HG03139 (cell line): ENCODE measurements around the gene GRP.
"Not testable (repeated sequence)": the region's sequence is repeated elsewhere in the genome, so short reads cannot be mapped to it uniquely, and the experiment has no call there.

Source experiments
- ATAC-seq: cut with Tn5 transposase; IDR thresholded peaks from one replicate; pipeline ENCODE4 v1.9.1; 2021; ENCODE audit not compliant: unreplicated experiment

Gene GRP

DNA sequence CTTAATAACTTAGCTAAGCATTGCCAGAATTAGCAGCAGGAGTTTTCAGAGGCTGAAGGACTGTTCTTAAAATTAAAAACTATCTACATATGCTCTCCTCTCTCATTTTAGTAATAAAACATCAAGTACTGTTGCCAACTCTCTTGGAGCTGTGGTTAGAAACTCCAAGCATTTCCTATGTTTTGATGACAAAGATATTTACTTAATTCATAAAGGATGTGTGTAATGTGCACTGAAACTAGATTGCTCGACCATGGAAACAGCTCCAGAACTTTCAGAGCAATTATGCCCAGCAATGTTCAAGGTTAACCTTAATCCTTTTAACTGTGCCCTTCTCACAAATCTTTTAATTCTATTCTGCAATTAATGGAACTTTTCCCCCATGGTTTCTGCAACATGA is 8.4 kb downstream of the GRP start:
- no peak for ATAC-seq

DNA sequence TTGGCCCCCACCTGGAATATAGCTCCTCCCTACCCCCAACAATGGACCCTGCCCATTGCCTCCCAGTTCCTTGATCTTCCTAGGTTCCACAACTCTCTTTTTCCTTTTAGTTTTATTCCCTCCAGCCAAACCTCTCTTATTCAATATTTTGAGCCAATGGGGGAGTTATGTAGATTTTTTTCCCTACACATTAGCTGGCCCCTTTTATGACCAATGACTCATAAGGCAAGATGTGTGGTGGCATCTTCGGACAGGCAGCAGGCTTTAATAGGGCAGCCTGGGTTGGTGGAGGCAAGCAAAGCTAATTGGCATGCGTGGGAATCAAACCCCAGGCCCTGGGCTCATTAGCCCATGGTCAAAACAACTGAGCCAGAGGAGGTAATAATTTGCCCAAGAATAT is 9.2 kb downstream of the GRP start:
- ATAC-seq, result no peak

DNA sequence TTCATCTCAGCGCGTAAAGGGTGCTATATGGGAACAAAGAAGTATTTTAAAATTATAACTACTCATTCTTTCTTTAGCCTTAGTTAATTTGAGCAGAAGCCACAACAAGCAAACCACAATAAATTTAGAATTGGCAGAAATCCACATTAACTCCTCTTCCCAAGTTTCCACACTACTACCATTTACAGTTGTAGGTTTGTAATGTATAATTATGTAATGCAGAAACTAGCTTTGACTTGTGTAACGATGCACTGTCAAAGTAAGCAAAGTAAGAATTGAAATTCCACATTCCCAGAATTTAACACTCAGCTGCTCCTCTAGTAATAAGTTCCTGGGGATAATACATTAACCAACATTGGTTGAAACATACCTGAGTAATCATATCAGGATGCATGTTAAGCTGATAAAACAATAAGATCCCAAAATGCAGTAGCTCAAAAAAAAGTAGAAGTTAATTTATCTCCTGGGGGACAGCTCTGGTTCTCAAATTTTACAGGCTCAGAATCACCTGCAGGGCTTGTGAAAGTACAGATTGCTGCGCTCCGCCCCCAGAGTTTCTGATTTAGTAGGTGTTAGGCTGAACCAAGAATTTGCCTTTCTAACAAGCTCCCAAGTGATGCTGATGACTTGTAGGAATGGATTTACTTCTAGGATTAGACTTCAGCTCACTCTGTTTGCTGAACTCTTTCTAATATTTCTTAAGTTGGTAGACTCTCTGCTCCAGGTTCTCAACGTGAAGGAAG is 9.9 kb downstream of the GRP start:
- ATAC-seq, result no peak

DNA sequence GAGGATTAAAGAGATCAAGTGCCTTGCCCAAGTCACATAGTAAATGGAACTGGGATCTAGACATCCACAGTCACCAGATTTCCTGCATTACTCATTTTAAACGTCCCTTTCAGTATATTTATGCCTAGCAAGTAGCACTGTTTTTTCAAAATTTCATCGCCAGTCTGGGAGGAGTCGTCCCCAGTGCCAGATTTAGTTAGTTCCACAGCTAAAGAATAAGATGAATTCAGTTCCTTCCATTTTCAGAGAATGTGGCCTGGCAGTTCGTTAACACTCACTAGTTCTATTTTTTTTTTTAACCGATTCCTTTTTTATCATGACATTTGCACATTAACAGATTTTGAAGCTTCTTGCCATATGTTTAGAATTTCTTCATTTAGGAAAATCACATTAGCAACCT is 11.2 kb downstream of the GRP start:
- ATAC-seq, result no peak

DNA sequence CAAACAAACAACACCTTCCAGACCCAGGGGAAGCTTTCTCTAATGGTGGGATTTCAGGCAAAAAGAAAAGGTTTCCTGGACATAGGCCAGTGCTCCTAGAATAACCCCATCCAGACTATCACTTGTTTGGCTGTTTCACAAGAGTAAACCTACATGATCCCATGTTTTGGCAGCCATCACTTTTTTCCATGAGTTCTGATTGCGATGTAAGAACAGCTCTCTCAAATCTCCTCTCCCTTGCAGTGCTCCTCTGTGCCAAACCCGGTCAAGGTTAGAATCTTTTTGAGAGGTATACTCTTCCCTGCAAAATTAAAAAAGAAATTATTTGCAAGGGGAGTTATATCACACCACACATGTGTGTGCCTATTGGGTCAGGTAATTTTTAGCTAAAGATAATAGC is 11.9 kb downstream of the GRP start:
- ATAC-seq, result no peak

DNA sequence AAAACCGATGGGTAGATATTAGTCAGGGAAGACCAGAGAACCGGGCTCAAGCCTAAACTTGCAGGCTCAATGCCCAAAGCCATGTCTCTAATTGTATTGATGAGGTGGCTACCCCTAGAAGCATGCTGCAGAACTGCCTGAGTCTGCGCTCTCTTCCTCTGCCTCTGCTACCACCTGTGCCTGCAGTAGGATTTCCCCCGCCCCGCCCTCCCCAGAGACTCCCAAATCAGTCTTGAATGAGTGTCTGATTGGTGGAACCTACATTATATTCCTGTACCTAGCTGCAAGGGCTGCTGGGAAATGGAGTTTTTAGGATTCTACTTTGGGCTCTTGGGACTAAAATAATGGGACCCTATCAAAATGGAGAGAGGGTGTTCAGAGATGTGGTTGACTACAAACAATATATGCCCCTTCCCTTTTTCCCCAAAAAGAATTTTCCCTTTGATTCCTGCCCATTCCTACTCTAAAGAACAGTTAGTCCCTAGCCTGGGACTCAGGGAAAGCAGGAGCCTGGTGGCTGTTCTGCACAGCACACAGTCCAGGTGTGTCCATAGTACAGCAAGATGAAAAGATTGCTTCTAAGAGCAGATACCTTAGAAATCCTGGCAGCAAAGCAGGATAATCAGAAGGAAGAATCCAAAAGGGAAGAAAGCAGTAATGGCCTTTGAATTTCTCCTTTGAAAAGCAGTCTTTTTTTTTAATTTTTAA is 12.5 kb downstream of the GRP start:
- no peak for ATAC-seq

DNA sequence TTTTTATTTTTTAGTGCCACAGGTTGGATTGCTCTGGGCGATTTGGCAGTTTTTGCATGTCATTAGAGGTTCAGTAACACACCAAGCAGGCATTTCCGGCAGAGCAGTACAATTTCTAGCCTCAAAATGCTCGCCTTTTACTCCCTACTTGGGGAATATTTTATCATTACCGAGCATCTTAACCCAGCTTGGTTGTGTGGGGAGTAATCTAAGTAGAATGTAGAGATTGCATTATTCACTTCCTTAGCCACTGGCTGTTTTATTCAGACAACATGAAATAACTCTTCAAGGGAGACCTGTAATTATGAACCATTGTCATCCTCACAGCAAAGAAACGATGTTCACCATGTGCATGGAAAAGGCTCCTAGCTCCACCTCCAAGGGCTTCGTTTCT is 13.1 kb downstream of the GRP start:
- ATAC-seq, result no peak

DNA sequence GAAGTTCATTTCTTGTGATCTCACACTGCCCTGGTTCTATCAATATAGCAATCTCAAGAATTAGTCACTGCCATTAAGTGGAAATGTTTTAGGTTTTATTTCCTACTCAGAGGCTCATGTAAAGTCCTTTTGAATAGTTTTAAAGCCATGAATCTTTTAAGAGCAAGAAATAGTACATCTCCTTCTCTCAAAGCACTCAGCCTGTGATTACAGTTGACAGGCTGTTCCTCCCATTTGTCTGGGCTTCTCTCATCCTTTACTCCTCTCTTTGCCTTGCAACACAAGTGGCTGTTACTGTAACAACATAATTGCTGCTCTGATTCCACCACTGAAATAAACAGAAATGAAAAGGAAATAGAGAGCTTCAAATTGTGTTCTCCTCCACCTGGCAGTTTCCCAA is 18.4 kb downstream of the GRP start:
- ATAC-seq, result no peak

DNA sequence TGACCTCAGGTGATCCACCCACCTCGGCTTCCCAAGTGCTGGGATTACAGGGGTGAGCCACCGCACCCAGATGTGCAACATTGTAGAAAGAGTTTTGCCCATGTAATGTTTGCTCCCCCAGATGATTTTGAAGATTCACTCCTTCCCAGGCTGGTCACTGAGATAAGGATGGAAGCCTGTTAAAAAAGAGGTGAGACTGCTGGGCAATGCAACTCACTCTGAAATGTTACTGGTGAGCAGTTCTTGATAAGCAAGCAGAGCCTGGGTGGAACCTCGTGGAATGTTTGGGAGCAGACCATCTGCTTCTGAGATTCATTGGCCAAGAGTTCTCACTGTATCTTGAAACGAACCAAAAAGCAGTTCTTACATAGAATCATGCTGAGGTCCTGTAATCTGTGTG is 19.7 kb downstream of the GRP start:
- ATAC-seq, result no peak

DNA sequence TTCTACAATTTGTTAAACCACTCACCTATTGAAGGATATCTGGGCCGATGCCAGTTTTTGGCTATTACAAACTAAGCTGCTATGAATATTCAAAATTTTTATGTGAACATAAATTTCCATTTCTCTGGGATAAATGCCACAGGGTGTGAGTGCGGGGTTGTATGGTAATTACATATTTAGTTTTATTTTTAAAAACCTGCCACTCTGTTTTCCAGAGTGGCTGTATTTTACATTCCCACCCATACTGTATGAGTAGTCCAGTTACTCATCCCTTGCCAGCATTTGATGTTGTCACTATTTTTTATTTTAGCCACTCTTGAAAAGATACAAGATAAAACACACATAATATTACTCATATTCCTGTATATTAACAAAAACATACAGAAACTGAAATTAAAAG is 22.9 kb downstream of the GRP start:
- ATAC-seq, result no peak

DNA sequence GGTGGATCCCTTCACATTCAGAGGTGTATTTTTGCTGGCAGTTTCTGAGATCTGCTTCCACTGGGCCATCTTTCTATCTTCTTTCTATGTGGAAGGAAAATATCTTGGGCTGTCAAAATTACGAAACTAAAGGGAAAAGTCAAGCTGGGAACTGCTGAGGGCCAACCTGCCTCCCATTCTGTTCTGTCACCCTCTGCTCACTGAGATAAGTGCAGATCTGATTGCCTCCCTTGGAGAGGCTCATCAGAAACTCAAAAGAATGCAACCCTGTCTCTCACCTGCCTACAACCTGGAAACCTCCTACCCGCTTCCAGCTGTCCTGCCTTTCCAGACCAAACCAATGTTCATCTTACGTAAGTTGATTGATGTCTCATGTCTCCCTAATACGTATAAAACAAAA is 26.8 kb downstream of the GRP start:
- no peak for ATAC-seq

DNA sequence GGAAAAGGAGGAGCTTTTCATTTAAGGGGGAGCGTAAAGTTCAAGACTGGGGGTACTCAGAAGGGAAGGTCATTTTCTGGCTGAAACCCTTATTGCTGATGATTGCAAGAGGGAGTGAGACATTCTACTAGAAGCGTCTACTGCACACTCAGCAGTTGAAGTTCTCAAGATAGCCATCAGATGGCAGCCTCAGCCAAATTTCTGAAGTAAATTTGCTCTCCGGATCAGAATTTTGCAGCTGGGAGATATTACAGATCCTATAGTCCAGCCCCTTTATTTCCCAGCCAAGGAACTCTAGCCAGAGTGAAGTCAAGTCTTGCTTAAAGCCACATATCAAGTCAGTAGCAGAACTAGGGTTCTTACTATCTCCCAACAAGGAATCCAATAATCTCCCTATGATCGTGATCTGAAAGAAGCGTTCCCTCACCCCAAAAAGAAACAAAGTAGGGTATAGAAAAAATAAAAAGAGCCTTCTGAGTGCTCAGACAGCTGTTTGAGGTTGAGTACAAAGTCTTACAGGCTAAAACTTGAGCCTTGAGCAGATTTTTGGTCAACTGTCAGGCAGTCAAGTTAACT is 29.3 kb downstream of the GRP start:
- no peak for ATAC-seq

DNA sequence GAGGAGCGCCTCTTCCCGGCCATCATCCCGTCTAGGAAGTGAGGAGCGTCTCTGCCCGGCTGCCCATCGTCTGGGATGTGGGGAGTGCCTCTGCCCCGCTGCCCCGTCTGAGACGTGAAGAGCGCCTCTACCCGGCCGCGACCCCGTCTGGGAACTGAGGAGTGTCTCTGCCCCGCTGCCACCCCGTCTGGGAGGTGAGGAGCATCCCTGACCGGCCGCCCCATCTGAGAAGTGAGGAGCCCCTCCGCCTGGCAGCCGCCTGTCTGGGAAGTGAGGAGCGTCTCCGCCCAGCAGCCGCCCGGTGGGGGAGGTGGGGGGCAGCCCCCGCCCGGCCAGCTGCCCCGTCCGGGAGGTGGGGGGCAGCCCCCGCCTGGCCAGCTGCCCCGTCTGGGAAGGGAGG is 35.5 kb downstream of the GRP start:
- ATAC-seq, result not testable (repeated sequence)

DNA sequence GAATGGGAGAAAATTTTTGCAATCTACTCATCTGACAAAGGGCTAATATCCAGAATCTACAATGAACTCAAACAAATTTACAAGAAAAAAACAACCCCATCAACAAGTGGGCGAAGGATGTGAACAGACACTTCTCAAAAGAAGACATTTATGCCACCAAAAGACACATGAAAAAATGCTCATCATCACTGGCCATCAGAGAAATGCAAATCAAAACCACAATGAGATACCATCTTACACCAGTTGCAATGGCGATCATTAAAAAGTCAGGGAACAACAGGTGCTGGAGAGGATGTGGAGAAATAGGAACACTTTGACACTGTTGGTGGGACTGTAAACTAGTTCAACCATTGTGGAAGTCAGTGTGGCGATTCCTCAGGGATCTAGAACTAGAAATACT is 41.9 kb downstream of the GRP start:
- not testable (repeated sequence) for ATAC-seq

DNA sequence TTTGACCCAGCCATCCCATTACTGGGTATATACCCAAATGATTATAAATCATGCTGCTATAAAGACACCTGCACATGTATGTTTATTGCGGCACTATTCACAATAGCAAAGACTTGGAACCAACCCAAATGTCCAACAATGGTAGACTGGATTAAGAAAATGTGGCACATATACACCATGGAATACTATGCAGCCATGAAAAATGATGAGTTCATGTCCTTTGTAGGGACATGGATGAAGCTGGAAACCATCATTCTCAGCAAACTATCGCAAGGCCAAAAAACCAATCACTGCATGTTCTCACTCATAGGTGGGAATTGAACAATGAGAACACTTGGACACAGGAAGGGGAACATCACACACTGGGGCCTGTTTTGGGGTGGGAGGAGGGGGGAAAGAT is 42.3 kb downstream of the GRP start:
- not testable (repeated sequence) for ATAC-seq

DNA sequence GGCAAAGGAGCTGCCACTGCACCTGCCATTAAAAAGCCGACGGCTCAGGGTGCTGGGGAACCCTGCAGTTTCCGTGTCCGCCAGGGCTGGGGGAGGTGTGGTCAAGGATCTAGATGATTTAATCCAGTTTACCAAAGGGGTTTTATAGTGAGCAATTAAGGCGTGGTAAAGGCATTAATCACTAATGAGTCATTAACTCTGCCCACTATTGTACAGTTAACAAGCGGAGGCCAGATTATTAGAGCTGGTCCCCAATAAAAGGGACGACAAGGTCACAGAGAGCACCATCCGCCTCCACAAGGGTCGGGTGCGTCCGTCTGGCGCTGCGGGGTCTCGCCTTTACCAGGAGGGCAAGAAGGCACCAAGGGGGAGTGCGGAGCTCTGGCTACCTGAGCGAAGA is 43.7 kb downstream of the GRP start:
- ATAC-seq, result no peak

DNA sequence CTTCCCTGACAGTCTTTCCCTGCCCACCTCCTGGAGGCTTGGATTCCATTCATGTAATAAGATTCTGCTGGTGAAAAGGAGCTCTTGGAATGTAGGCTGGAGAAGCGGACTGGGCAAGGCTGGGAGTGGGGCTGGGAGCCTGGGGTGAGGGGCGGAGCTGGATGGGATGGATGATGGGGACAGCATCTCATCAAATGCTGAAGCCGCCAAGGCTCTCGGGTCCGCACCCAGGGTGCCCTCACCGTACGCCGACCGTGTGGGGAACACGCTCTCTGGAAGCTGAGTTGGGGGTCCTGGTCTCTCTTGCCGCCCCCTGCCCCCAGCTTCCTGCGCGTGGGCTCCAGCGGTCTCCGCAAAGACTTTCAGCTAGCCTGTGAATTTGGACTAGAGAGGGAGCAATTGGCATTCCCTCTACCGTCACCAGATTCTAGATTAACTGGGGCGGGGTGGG is 44.2 kb downstream of the GRP start:
- ATAC-seq, result no peak

DNA sequence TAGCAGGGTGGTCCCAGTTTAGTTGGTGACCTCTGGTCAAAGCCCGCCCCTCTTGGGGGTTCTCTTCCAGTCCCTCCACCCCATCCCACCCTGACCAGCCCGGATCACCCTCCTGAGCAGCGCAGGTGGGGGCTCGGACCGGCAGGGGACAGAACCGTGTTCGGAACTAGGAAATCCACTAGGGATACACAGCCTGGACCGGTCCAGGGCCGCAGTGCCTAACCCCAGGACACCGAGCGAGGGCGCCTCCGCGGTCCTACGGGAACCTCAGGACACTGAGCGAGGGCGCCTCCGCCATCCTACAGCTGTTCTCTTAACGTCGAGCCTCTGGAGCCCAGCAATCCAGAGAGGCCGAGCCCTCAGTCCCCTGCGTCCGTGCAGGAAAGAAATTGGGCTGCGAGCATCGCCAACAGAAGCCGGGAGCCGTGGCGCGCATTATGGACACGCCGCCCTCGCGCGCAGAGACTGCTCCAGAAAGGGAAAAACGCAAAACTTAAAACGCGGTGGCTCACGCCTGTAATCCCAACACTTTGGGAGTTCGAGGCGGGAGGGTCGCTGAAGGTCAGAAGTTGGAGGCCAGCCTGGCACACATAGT is 44.8 kb downstream of the GRP start:
- ATAC-seq, result no peak

DNA sequence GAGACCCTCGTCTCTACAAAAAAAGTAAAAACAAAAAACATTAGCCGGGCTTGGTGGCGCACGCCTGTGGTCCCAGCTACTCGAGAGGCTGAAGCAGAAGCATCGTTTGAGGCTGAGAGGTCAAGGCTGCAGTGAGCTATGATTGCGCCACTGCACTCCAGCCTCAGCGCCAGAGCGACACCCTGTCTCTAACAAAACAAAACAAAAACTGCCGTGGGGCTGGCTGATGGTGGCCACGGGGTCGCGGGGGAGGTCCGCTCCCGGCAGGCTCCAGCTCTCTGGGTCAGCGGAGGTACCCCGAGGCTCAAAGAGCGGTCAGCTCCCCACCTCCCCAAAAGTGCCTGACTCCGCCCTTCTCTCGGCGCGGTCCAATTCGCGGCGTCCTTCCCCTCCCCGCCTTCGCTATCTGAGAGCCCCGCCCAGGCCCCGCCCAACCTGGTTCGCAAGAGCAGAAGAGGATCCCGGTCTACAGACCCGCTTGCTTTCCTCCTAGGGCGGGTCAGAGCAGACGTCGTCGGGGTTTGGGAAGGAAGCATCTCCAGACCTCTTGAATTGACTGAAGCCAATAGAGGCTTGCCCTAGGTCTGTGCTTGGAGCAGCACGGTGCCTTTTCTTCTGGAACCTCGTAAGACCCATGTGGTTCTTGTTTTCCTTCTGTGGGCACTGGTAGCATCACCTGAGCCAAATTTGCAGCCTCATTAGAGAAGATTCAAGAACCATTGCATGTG is 45.5 kb downstream of the GRP start:
- ATAC-seq, result no peak

DNA sequence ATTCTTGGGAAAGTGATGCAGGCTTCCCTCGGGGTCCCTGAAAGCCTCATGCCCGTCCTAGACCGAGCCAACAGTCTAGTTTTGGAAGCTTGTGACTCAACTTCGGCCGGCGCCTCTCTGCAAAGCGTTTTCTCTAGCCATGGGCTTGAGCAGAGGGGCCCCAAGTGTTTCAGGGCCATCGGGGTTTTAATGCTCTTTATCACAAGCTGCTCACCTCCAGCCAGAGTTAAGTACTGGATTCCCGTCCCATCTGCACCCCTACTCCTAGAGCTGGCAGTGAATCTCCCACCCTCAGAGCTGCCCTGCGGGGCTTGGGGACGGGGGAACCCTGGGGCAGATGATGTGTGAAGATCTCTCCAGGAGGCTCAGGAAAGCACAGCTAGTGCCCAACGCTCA is 46.0 kb downstream of the GRP start:
- no peak for ATAC-seq

DNA sequence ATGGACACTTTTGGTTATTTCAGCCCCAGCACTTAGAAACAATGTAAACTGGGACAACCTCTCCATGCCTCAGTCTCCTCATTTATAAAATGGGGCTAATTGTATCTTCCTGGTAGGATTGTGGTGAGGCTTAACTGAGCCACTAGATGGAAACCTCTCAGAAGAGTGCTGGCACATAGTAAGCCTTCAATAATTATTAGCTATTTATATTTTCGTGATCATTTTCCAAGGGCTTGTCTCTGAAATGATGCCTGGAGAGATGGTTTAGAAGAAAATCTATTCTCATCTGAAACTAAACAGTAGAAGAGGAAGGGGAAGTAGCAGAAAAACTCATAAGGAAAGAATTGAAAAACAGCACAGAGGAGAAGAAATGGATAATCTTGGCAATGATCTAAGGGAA is 46.5 kb downstream of the GRP start:
- no peak for ATAC-seq
